SH-SY5Y (cell line): ENCODE measurements around the gene LENG1.

Source experiments
- GATA2 ChIP-seq: IDR thresholded peaks from 2 replicates; pipeline ENCODE4 v1.6.1; 2011; ENCODE audit warnings: mild to moderate bottlenecking, low read depth, low read length
- GATA3 ChIP-seq: IDR thresholded peaks from 2 replicates; pipeline ENCODE4 v1.6.1; 2011; ENCODE audit warnings: low read depth, mild to moderate bottlenecking, low read length, moderate library complexity

- TF ChIP-seq GATA2 (no peak), GATA3 (no peak)
Measured at GRCh38 chr19:54165222-54165621, 5.7 kb upstream of the LENG1 start.
